ENCODE measurements around the gene SHISA6.

SHISA6 gene

GRCh38 chr17:11610999-11611566 is 370.1 kb downstream of the SHISA6 start:
- DNase-seq: no peak

- no peak for DNase-seq
Measured at GRCh38 chr17:11612956-11613355, 371.9 kb downstream of the SHISA6 start.
